CD4-positive, CD25-positive, alpha-beta regulatory T cell (primary cell): Measurements from ENCODE around the gene CALD1. TPM values are rescaled to one million over a fixed set of nuclear protein-coding genes. Genes with fewer than 3 reads are reported as not detected.
"Not testable (repeated sequence)": the region's sequence is repeated elsewhere in the genome, so short reads cannot be mapped to it uniquely, and the experiment has no call there.

Experiments used
- ATAC-seq, 2 donors: fragments of 150-1000 bp; cut with Tn5 transposase; one replicate each; pipeline ENCODE4 v1.10.0; 2021; ENCODE audit warnings: low read depth in 2 of 2, moderate number of reproducible peaks in 2 of 2, moderate library complexity in 1 of 2
- DNase-seq, 3 donors: peaks; one replicate each; pipeline versions ENCODE4 v3.0.0 to v3.0.0-alpha.2; 2012 to 2022; ENCODE audit warnings: mixed read lengths in 1 of 3
- H3K27ac ChIP-seq: one replicate; pipeline ENCODE4 v1.7.0; 2013; ENCODE audit warnings: mild to moderate bottlenecking, low read length; ENCODE audit not compliant: insufficient read depth, poor library complexity, severe bottlenecking
- H3K27me3 ChIP-seq: one replicate; pipeline ENCODE4 v1.7.0; 2013; ENCODE audit warnings: low read length; ENCODE audit not compliant: control insufficient read depth, insufficient read depth
- H3K36me3 ChIP-seq: one replicate; pipeline ENCODE4 v1.7.0; 2013; ENCODE audit warnings: mild to moderate bottlenecking, low read length, moderate library complexity; ENCODE audit not compliant: control insufficient read depth, insufficient read depth
- H3K4me1 ChIP-seq: 2 replicates; pipeline ENCODE4 v1.7.0; 2013; ENCODE audit warnings: mild to moderate bottlenecking, low read length; ENCODE audit not compliant: insufficient read depth, control insufficient read depth, poor library complexity, severe bottlenecking
- H3K4me3 ChIP-seq: one replicate; pipeline ENCODE4 v1.7.0; 2013; ENCODE audit warnings: low read depth, mild to moderate bottlenecking, low read length, moderate library complexity
- H3K9me3 ChIP-seq, 2 experiments: 1 replicate in 1 of 2; 2 replicates in 1 of 2; pipeline ENCODE4 v1.7.0; 2013; ENCODE audit warnings: low read length in 2 of 2, mild to moderate bottlenecking in 1 of 2, moderate library complexity in 1 of 2; ENCODE audit not compliant: control insufficient read depth in 2 of 2
- H3K27ac Mint-ChIP-seq, 3 donors: one replicate each; pipeline ENCODE4 v1.8.0; 2020 to 2022; ENCODE audit warnings: mild to moderate bottlenecking in 3 of 3, mixed read lengths in 3 of 3, moderate library complexity in 2 of 3
- H3K27me3 Mint-ChIP-seq: one replicate; pipeline ENCODE4 v1.8.0; 2022; ENCODE audit warnings: mild to moderate bottlenecking, mixed read lengths
- H3K36me3 Mint-ChIP-seq: one replicate; pipeline ENCODE4 v1.8.0; 2020; ENCODE audit warnings: mixed read lengths
- H3K4me1 Mint-ChIP-seq, 4 donors: one replicate each; pipeline ENCODE4 v1.8.0; 2020 to 2022; ENCODE audit warnings: mixed read lengths in 4 of 4, mild to moderate bottlenecking in 1 of 4
- H3K4me3 Mint-ChIP-seq, 4 donors: one replicate each; pipeline ENCODE4 v1.8.0; 2020 to 2022; ENCODE audit warnings: mild to moderate bottlenecking in 4 of 4, mixed read lengths in 4 of 4, moderate library complexity in 3 of 4
- H3K9me3 Mint-ChIP-seq, 7 donors: one replicate each; pipeline ENCODE4 v1.8.0; 2020 to 2022; ENCODE audit warnings: mixed read lengths in 7 of 7, mild to moderate bottlenecking in 3 of 7, moderate library complexity in 2 of 7
- polyA plus RNA-seq, 4 donors: library from polyadenylated mRNA; unstranded; fragments of 300-500 nt; fragmentation: Illumina TruSeq; gene quantifications; one replicate each; pipeline ENCODE4 v1.2.3, GENCODE V29; 2021
- total RNA-seq: library from RNA; stranded (reverse); gene quantifications from one replicate; pipeline ENCODE4 v1.2.3, GENCODE V29; 2022

CALD1 gene
- total and polyA plus RNA-seq, 5 donors from 2014 or later: 0.10 to 3.9 (median 0.17) TPM; not detected in 2

GRCh38 chr7:134966691-134967090 is 187.3 kb downstream of the CALD1 start:
- Histone ChIP-seq H3K27me3 (peaks cover 1% of the 10 kb centered on the region), H3K9me3 (no peaks in the 10 kb centered on the region), H3K27ac (no peak overlapping the region), H3K36me3 (no peaks in the 10 kb centered on the region), H3K4me3 (no peak overlapping the region), H3K4me1 (no peaks in the 10 kb centered on the region)
- H3K27ac Mint-ChIP-seq: no peak overlapping the region
- H3K36me3 Mint-ChIP-seq: no peaks in the 10 kb centered on the region
- no peak overlapping the region for H3K4me3 Mint-ChIP-seq
- H3K9me3 Mint-ChIP-seq: peaks cover 0 to 2% (median 0%) of the 10 kb centered on the region in 7 donors
- DNase-seq (no peak), ATAC-seq (no peak)
- no peaks in the 10 kb centered on the region for H3K4me1 Mint-ChIP-seq
- H3K27me3 Mint-ChIP-seq: peaks cover 8% of the 10 kb centered on the region

GRCh38 chr7:134968110-134968509 is 188.7 kb downstream of the CALD1 start:
- Histone ChIP-seq H3K27ac (no peak overlapping the region), H3K4me1 (no peaks in the 10 kb centered on the region), H3K36me3 (no peaks in the 10 kb centered on the region), H3K4me3 (no peak overlapping the region), H3K27me3 (peaks cover 5% of the 10 kb centered on the region), H3K9me3 (no peaks in the 10 kb centered on the region)
- H3K4me3 Mint-ChIP-seq: no peak overlapping the region
- peaks cover 15% of the 10 kb centered on the region for H3K27me3 Mint-ChIP-seq
- H3K9me3 Mint-ChIP-seq: peaks cover 0 to 2% (median 0%) of the 10 kb centered on the region in 7 donors
- ATAC-seq (no peak), DNase-seq (no peak)
- H3K36me3 Mint-ChIP-seq: no peaks in the 10 kb centered on the region
- no peaks in the 10 kb centered on the region for H3K4me1 Mint-ChIP-seq
- no peak overlapping the region for H3K27ac Mint-ChIP-seq

- not testable (repeated sequence) for H3K4me1 ChIP-seq, H3K9me3 Mint-ChIP-seq, H3K27ac ChIP-seq, ATAC-seq, H3K36me3 ChIP-seq, H3K9me3 ChIP-seq, H3K27me3 ChIP-seq, H3K36me3 Mint-ChIP-seq, DNase-seq, H3K4me3 ChIP-seq
- Mint-ChIP-seq H3K27ac (peak overlapping the region in 1 of 3 donors; percentile 52), H3K4me3 (peak overlapping the region in 1 of 4 donors; percentile 78), H3K27me3 (peaks cover 19% of the 10 kb centered on the region), H3K4me1 (peaks cover 8 to 16% (median 11%) of the 10 kb centered on the region in 4 donors)
Observed at GRCh38 chr7:134981645-134982044, 202.2 kb downstream of the CALD1 start.

- Mint-ChIP-seq H3K27ac (peak overlapping the region; percentile 99), H3K9me3 (peaks cover 0 to 3% (median 0%) of the 10 kb centered on the region in 7 donors), H3K4me3 (peak overlapping the region; percentile 95 to 98 (median 98)), H3K27me3 (no peaks in the 10 kb centered on the region), H3K36me3 (peaks cover 8% of the 10 kb centered on the region), H3K4me1 (peaks cover 21 to 40% (median 25%) of the 10 kb centered on the region in 4 donors)
- Histone ChIP-seq H3K4me3 (peak overlapping the region; percentile 96), H3K27ac (peak overlapping the region; percentile 90), H3K36me3 (no peaks in the 10 kb centered on the region), H3K4me1 (peaks cover 17% of the 10 kb centered on the region), H3K27me3 (no peaks in the 10 kb centered on the region), H3K9me3 (no peaks in the 10 kb centered on the region)
- DNase-seq (no peak), ATAC-seq (peak; percentile 48 to 57)
Observed at GRCh38 chr7:134985894-134986362, 206.5 kb downstream of the CALD1 start.

DNA sequence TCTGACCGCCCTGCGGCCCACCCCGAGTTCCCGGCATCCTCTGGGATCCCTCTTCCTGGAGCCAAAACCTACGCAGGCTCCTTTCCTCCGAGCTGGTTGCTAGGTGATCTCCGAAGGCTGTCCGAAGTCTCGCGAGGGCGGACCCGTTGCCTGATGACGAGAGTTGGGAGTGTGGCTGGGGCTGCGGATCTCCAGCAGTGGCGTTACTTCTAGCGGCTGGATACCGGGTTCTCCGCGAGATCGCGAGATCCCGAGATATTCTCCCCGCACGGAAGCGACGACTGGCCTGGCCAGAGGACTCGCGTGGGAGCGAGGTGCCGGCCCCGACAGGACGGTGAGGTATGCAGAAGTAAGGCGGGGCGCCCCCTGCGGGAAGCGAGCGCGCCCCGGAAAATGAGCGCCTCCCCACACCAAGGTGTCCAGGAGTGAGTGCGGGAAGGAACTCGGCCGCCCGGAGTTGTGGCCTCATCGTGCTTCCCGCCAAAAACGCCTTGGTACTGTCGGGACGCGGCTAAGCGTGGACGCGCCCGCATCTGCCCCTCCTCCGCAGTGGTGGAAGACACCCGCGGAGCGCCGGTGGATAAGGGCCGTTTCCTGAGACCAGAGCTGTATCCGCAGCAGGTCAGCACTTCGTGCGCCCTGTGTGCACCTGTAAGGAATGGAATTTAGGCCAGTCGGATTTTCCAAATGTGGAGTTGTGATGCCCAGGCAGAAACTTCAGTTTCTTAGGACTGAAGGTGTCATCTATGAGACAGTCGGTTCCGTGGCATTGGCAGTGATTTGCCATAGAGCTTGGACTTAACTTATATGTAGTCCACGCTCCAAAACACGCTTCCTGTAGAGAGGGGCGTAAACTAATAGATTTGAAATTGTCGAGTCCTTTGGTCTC is 207.2 kb downstream of the CALD1 start, which contains the start of gene AGBL3:
Gene AGBL3 (plus strand): TSS at position 146 of the 889 bp plus-strand sequence. CDS start 1,426 bp downstream, outside the sequence.
- Histone ChIP-seq H3K4me1 (peaks cover 17% of the 10 kb centered on the region), H3K9me3 (no peaks in the 10 kb centered on the region), H3K27ac (peak within 1 kb of the TSS; percentile 90), H3K36me3 (no peaks in the 10 kb centered on the region), H3K4me3 (peak within 1 kb of the TSS; percentile 96), H3K27me3 (no peaks in the 10 kb centered on the region)
- ATAC-seq: peak; percentile 91 to 93
- Mint-ChIP-seq H3K4me1 (peaks cover 26 to 47% (median 31%) of the 10 kb centered on the region in 4 donors), H3K9me3 (peaks cover 0 to 2% (median 0%) of the 10 kb centered on the region in 7 donors), H3K27me3 (no peaks in the 10 kb centered on the region), H3K36me3 (peaks cover 12% of the 10 kb centered on the region), H3K4me3 (peak within 1 kb of the TSS; percentile 95 to 98 (median 98)), H3K27ac (peak within 1 kb of the TSS; percentile 99)
- peak; percentile 78 to 92 (median 91) for DNase-seq

GRCh38 chr7:134988161-134988560 is 208.7 kb downstream of the CALD1 start:
- Mint-ChIP-seq H3K4me1 (peaks cover 34 to 59% (median 42%) of the 10 kb centered on the region in 4 donors), H3K36me3 (peaks cover 12% of the 10 kb centered on the region), H3K27me3 (no peaks in the 10 kb centered on the region), H3K4me3 (no peak overlapping the region), H3K27ac (no peak overlapping the region), H3K9me3 (no peaks in the 10 kb centered on the region)
- peak overlapping the region; percentile 33 for H3K4me3 ChIP-seq
- ATAC-seq (no peak), DNase-seq (no peak)
- no peaks in the 10 kb centered on the region for H3K36me3 ChIP-seq
- peaks cover 22% of the 10 kb centered on the region for H3K4me1 ChIP-seq
- H3K9me3 ChIP-seq: no peaks in the 10 kb centered on the region
- H3K27me3 ChIP-seq: no peaks in the 10 kb centered on the region
- H3K27ac ChIP-seq: no peak overlapping the region

- ATAC-seq (no peak), DNase-seq (no peak)
- Histone ChIP-seq H3K36me3 (peaks cover 7% of the 10 kb centered on the region), H3K27me3 (no peaks in the 10 kb centered on the region), H3K4me3 (no peak overlapping the region), H3K4me1 (peaks cover 21% of the 10 kb centered on the region), H3K27ac (peak overlapping the region; percentile 28), H3K9me3 (no peaks in the 10 kb centered on the region)
- Mint-ChIP-seq H3K9me3 (peaks cover 0 to 2% (median 0%) of the 10 kb centered on the region in 7 donors), H3K27ac (peak overlapping the region in 2 of 3 donors; percentile 74 to 83), H3K27me3 (no peaks in the 10 kb centered on the region), H3K4me1 (peaks cover 24 to 68% (median 40%) of the 10 kb centered on the region in 4 donors), H3K36me3 (peaks cover 28% of the 10 kb centered on the region), H3K4me3 (peak overlapping the region in 2 of 4 donors; percentile 25 to 64)
Observed at GRCh38 chr7:134991469-134992339, 212.3 kb downstream of the CALD1 start.
